Natural killer cell (primary cell): ENCODE results near the gene SKP2. TPM values are rescaled to one million over a fixed set of nuclear protein-coding genes. Genes with fewer than 3 reads are reported as not detected.

ENCODE experiments used
- ATAC-seq, 3 donors: fragments of 150-1000 bp in 2 of 3; fragments of 200-7000 bp in 1 of 3; cut with Tn5 transposase; 1 replicate in 1 of 3; 2 replicates in 2 of 3; pipeline ENCODE4 v1.10.0; 2021; ENCODE audit warnings: mild to moderate bottlenecking in 2 of 3, moderate library complexity in 2 of 3
- DNase-seq, 2 donors: peaks; one replicate each; pipeline versions ENCODE4 v3.0.0 to v3.0.0-alpha.2; 2013 to 2021; ENCODE audit warnings: mixed read lengths in 1 of 2
- H3K27ac ChIP-seq: one replicate; pipeline ENCODE4 v1.5.1; 2013; ENCODE audit warnings: mild to moderate bottlenecking, low read length
- H3K27me3 ChIP-seq: one replicate; pipeline ENCODE4 v1.6.1; 2013; ENCODE audit warnings: low read length; ENCODE audit not compliant: control insufficient read depth, insufficient read depth
- H3K36me3 ChIP-seq: one replicate; pipeline ENCODE4 v1.6.1; 2013; ENCODE audit warnings: low read length; ENCODE audit not compliant: control insufficient read depth, insufficient read depth
- H3K4me1 ChIP-seq: one replicate; pipeline ENCODE4 v1.6.1; 2013; ENCODE audit warnings: low read length; ENCODE audit not compliant: control insufficient read depth, insufficient read depth
- H3K4me3 ChIP-seq: one replicate; pipeline ENCODE4 v1.5.1; 2013; ENCODE audit warnings: low read length
- H3K9me3 ChIP-seq: one replicate; pipeline ENCODE4 v1.6.1; 2013; ENCODE audit warnings: low read length; ENCODE audit not compliant: control insufficient read depth, insufficient read depth
- H3K27ac Mint-ChIP-seq, 2 donors: one replicate each; pipeline ENCODE4 v1.8.0; 2022; ENCODE audit warnings: mild to moderate bottlenecking in 2 of 2, mixed read lengths in 2 of 2, moderate library complexity in 1 of 2
- H3K27me3 Mint-ChIP-seq, 2 donors: one replicate each; pipeline ENCODE4 v1.8.0; 2022; ENCODE audit warnings: low read depth in 2 of 2, mixed read lengths in 2 of 2
- H3K36me3 Mint-ChIP-seq: one replicate; pipeline ENCODE4 v1.8.0; 2022; ENCODE audit warnings: mixed read lengths
- H3K4me1 Mint-ChIP-seq, 2 donors: one replicate each; pipeline ENCODE4 v1.8.0; 2022; ENCODE audit warnings: mixed read lengths in 2 of 2
- H3K4me3 Mint-ChIP-seq: one replicate; pipeline ENCODE4 v1.8.0; 2022; ENCODE audit warnings: mild to moderate bottlenecking, moderate library complexity, mixed read lengths
- H3K9me3 Mint-ChIP-seq, 2 donors: one replicate each; pipeline ENCODE4 v1.8.0; 2022; ENCODE audit warnings: mixed read lengths in 2 of 2
- WGBS: methylation state at CpG from one replicate; pipeline ENCODE4 v1.1.7; 2013; ENCODE audit warnings: missing lambda C conversion rate; ENCODE audit not compliant: insufficient coverage; 5-methylcytosine and 5-hydroxymethylcytosine counted together
- intact Hi-C: fragments of 100-400 bp; cut with micrococcal nuclease; formaldehyde crosslinking; loops from one replicate; pipeline ENCODE4 v1.14.2; 2022
- total RNA-seq, 4 donors: library from RNA; stranded (reverse); fragments of 120-200 nt in 1 of 4; gene quantifications; one replicate each; pipeline versions ENCODE4 v1.2.3 to v1.2.4, GENCODE V29; 2013 to 2022
- TF ChIP-seq, protein P1 (sequence below): fragments of 200-600 bp; IDR thresholded peaks from one replicate; pipeline ENCODE4 v1.8.0; 2022; ENCODE audit warnings: antibody characterized with exemption

The SKP2 gene
- total RNA-seq, 3 donors from 2014 or later (not counting 1 experiment from before 2014, with no cell fraction given) = 12.0 to 20.5 (median 15.0) TPM

DNA sequence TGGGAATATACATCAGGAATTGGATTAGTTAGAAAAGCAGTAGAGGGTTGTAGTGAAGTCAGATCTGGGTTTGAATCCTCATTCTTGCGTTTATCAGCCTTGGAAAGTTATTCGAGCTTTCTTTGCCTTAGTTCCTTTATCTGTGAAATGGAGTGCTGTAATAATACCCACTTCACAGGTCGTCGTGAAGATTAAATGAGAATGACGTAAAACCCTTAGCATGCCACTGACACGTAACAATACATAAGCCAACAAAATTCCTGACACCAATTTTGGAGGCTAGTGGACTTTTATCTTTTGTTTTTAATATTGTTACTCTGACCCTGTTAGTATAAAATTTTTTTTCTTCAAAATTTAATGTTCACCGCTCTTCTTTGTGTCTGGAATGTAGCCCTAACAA is 3.4 kb downstream of the SKP2 start:
- no peak overlapping the region for H3K27ac Mint-ChIP-seq
- DNase-seq (no peak), ATAC-seq (no peak)
- TF ChIP-seq, protein P1, sequence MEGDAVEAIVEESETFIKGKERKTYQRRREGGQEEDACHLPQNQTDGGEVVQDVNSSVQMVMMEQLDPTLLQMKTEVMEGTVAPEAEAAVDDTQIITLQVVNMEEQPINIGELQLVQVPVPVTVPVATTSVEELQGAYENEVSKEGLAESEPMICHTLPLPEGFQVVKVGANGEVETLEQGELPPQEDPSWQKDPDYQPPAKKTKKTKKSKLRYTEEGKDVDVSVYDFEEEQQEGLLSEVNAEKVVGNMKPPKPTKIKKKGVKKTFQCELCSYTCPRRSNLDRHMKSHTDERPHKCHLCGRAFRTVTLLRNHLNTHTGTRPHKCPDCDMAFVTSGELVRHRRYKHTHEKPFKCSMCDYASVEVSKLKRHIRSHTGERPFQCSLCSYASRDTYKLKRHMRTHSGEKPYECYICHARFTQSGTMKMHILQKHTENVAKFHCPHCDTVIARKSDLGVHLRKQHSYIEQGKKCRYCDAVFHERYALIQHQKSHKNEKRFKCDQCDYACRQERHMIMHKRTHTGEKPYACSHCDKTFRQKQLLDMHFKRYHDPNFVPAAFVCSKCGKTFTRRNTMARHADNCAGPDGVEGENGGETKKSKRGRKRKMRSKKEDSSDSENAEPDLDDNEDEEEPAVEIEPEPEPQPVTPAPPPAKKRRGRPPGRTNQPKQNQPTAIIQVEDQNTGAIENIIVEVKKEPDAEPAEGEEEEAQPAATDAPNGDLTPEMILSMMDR = no peak
- H3K36me3 Mint-ChIP-seq = peaks cover 17% of the 10 kb centered on the region
- Histone ChIP-seq H3K9me3 (no peaks in the 10 kb centered on the region), H3K36me3 (peaks cover 22% of the 10 kb centered on the region), H3K4me1 (peaks cover 14% of the 10 kb centered on the region), H3K27ac (no peak overlapping the region), H3K4me3 (no peak overlapping the region), H3K27me3 (no peaks in the 10 kb centered on the region)
- no peaks in the 10 kb centered on the region for H3K27me3 Mint-ChIP-seq
- no peaks in the 10 kb centered on the region for H3K9me3 Mint-ChIP-seq
- peaks cover 74 to 77% of the 10 kb centered on the region in 2 donors for H3K4me1 Mint-ChIP-seq
- H3K4me3 Mint-ChIP-seq = no peak overlapping the region
- intact Hi-C loops = no loop called here
- WGBS = 96% methylated on average over 7 of the region's 7 CpGs

DNA sequence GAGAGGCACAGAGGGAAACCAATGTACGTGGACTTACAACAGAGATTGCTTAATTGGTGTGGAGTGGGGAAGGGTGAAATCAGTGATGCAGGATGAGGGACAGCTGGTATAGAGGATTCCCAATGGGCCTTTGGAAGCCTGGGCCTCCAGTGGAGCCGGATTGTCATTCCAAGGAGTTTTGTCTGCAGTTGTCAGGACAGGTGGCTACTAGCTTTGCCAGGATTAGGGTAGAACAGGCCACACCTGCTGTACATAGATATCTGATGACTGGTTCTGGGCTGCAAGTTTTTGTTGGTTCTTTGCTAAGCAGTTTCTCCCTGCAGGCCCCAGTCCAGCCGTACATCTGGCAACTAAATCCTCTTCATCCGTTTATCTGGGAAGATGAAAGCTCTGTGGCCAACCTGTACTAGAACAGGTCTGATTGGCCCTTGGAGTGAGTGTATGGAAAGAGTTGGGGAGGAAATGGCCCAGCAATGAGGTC is 4.2 kb downstream of the SKP2 start:
- H3K4me1 ChIP-seq = peaks cover 10% of the 10 kb centered on the region
- peaks cover 25% of the 10 kb centered on the region for H3K36me3 ChIP-seq
- WGBS = 94% methylated on average over 4 of the region's 4 CpGs
- H3K4me3 Mint-ChIP-seq = no peak overlapping the region
- no peak overlapping the region for H3K27ac ChIP-seq
- no peak for ATAC-seq
- TF ChIP-seq, protein P1 = no peak
- no peaks in the 10 kb centered on the region for H3K27me3 ChIP-seq
- no peaks in the 10 kb centered on the region for H3K9me3 Mint-ChIP-seq
- no peak overlapping the region for H3K4me3 ChIP-seq
- H3K36me3 Mint-ChIP-seq = peaks cover 17% of the 10 kb centered on the region
- H3K9me3 ChIP-seq = no peaks in the 10 kb centered on the region
- H3K4me1 Mint-ChIP-seq = peaks cover 67 to 68% of the 10 kb centered on the region in 2 donors
- H3K27ac Mint-ChIP-seq = no peak overlapping the region
- intact Hi-C loops = no loop called here
- no peaks in the 10 kb centered on the region for H3K27me3 Mint-ChIP-seq
- no peak for DNase-seq

DNA sequence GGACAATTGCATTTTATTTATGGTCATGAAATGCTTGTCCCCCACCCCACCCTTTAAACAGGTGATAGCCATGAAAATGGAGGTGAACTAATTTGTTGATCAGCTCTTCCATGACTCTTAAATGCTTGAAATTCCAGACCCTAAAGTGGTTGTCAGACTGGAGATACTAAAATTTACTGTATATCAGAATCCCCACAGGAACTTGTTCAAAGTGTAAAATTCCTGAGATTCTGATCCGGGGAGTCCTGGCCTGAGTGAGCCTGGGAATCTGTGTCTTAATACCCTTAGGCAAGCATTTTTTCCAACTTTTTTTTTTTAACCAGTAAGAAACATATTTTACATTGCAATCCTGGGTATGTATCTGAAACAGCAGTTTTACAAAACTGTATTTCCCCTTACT is 4.7 kb downstream of the SKP2 start:
- Histone ChIP-seq H3K27me3 (no peaks in the 10 kb centered on the region), H3K4me3 (no peak overlapping the region), H3K4me1 (peaks cover 9% of the 10 kb centered on the region), H3K36me3 (peaks cover 30% of the 10 kb centered on the region), H3K9me3 (no peaks in the 10 kb centered on the region), H3K27ac (no peak overlapping the region)
- intact Hi-C loops = no loop called here
- Mint-ChIP-seq H3K4me1 (peaks cover 62 to 63% of the 10 kb centered on the region in 2 donors), H3K27me3 (no peaks in the 10 kb centered on the region), H3K27ac (no peak overlapping the region), H3K4me3 (no peak overlapping the region), H3K36me3 (peaks cover 17% of the 10 kb centered on the region), H3K9me3 (no peaks in the 10 kb centered on the region)
- 100% methylated on average over 1 of the region's 1 CpG for WGBS
- ATAC-seq (no peak), DNase-seq (no peak)
- TF ChIP-seq, protein P1 = no peak

DNA sequence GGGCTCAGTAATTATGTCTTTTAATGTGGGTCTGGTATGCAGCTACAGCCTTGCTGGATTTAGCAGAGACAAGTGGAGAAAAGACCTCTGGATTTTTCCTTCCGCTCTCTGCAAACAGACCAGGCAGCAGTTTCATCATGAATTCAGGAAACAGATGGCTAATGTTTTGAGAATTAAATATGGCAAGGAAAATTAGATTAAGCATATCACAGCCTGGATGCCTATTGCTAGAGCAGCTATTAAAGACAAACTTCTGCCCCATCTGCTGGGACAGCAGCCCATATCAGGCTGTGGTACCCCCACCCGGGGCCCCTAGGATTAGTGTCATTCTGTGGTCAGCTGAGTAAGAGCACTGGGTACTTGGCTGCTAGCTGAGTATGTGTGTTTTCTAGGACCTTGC is 6.2 kb downstream of the SKP2 start:
- peaks cover 49% of the 10 kb centered on the region in 2 donors for H3K4me1 Mint-ChIP-seq
- H3K4me1 ChIP-seq = no peaks in the 10 kb centered on the region
- no peaks in the 10 kb centered on the region for H3K9me3 Mint-ChIP-seq
- H3K27me3 Mint-ChIP-seq = no peaks in the 10 kb centered on the region
- TF ChIP-seq, protein P1 = no peak
- 59% methylated on average over 2 of the region's 2 CpGs for WGBS
- H3K27ac ChIP-seq = no peak overlapping the region
- no peak overlapping the region for H3K4me3 ChIP-seq
- peaks cover 17% of the 10 kb centered on the region for H3K36me3 Mint-ChIP-seq
- H3K27ac Mint-ChIP-seq = no peak overlapping the region
- H3K27me3 ChIP-seq = no peaks in the 10 kb centered on the region
- H3K4me3 Mint-ChIP-seq = no peak overlapping the region
- DNase-seq = no peak
- ATAC-seq = no peak
- peaks cover 31% of the 10 kb centered on the region for H3K36me3 ChIP-seq
- no peaks in the 10 kb centered on the region for H3K9me3 ChIP-seq
- intact Hi-C loops = no loop called here
